Spinal cord (tissue), 10 donors: ENCODE measurements around the gene URM1. TPM values are rescaled to one million over a fixed set of nuclear protein-coding genes. Genes with fewer than 3 reads are reported as not detected.
A peak's percentile ranks its signal among the peaks of the same experiment; 100 is the strongest.

Experiments used
- DNase-seq, 6 donors: peaks; one replicate each; pipeline versions ENCODE4 v3.0.0 to v3.0.0-alpha.2; 2013 to 2015; ENCODE audit warnings: low spot score in 6 of 6, low read depth in 4 of 6
- H3K27ac ChIP-seq: one replicate; pipeline ENCODE4 v1.5.1; 2013; ENCODE audit warnings: low read depth, low read length, control low read depth
- H3K27me3 ChIP-seq: one replicate; pipeline ENCODE4 v1.6.1; 2013; ENCODE audit warnings: low read length; ENCODE audit not compliant: control insufficient read depth, insufficient read depth
- H3K36me3 ChIP-seq: one replicate; pipeline ENCODE4 v1.6.1; 2013; ENCODE audit warnings: low read length; ENCODE audit not compliant: control insufficient read depth, insufficient read depth
- H3K4me1 ChIP-seq: one replicate; pipeline ENCODE4 v1.6.1; 2013; ENCODE audit warnings: low read length; ENCODE audit not compliant: control insufficient read depth, insufficient read depth
- H3K4me3 ChIP-seq: one replicate; pipeline ENCODE4 v1.5.1; 2013; ENCODE audit warnings: low read depth, low read length, control low read depth
- H3K9me3 ChIP-seq: one replicate; pipeline ENCODE4 v1.6.1; 2013; ENCODE audit warnings: low read length; ENCODE audit not compliant: control insufficient read depth, insufficient read depth
- WGBS: methylation state at CpG from one replicate; pipeline ENCODE4 v1.1.5; 2013; ENCODE audit warnings: missing lambda C conversion rate; ENCODE audit not compliant: insufficient coverage; 5-methylcytosine and 5-hydroxymethylcytosine counted together
- polyA plus RNA-seq, 2 donors: library from polyadenylated mRNA; unstranded; fragments of 120-200 nt; gene quantifications; one replicate each; pipeline ENCODE4 v1.2.1, GENCODE V29; 2013; ENCODE audit not compliant: insufficient read length in 2 of 2
- total RNA-seq, 2 donors: library from RNA; depleted of rRNA in 1 of 2; stranded (reverse); fragments of 120-200 nt in 1 of 2; fragments of >200 nt in 1 of 2; gene quantifications; one replicate each; pipeline versions ENCODE4 v1.2.3 to v1.2.4, GENCODE V29; 2013 to 2014
- donor health status: healthy.

URM1 gene
- total and polyA plus RNA-seq, 4 donors = 28.4 to 80.6 (median 63.3) TPM

- DNase-seq = peak in 3 of 6 donors; percentile 81 to 96 (median 96)
- Histone ChIP-seq H3K27me3 (no peaks in the 10 kb centered on the region), H3K4me3 (peak overlapping the region; percentile 51), H3K4me1 (peaks cover 34% of the 10 kb centered on the region), H3K27ac (peak overlapping the region; percentile 79), H3K9me3 (no peaks in the 10 kb centered on the region), H3K36me3 (peaks cover 42% of the 10 kb centered on the region)
- under 1% methylated on average over 16 of the region's 20 CpGs for WGBS
Observed at GRCh38 chr9:128361986-128362646, 9.1 kb upstream of the URM1 start.

GRCh38 chr9:128362774-128363173 lies 8.4 kb upstream of the URM1 start:
- H3K27ac ChIP-seq = no peak overlapping the region
- no peak overlapping the region for H3K4me3 ChIP-seq
- H3K36me3 ChIP-seq = peaks cover 36% of the 10 kb centered on the region
- peaks cover 34% of the 10 kb centered on the region for H3K4me1 ChIP-seq
- H3K9me3 ChIP-seq = no peaks in the 10 kb centered on the region
- no peak for DNase-seq
- 100% methylated on average over 1 of the region's 3 CpGs for WGBS
- no peaks in the 10 kb centered on the region for H3K27me3 ChIP-seq

- Histone ChIP-seq H3K27ac (peak overlapping the region; percentile 68), H3K4me3 (no peak overlapping the region), H3K27me3 (no peaks in the 10 kb centered on the region), H3K9me3 (no peaks in the 10 kb centered on the region), H3K4me1 (peaks cover 40% of the 10 kb centered on the region), H3K36me3 (peaks cover 12% of the 10 kb centered on the region)
- 63% methylated on average over 3 of the region's 4 CpGs for WGBS
- DNase-seq = no peak
Observed at GRCh38 chr9:128365525-128365924, 5.6 kb upstream of the URM1 start.

GRCh38 chr9:128369024-128369706 lies 2.0 kb upstream of the URM1 start:
- WGBS = 99% methylated on average over 7 of the region's 9 CpGs
- DNase-seq = no peak
- Histone ChIP-seq H3K27ac (no peak overlapping the region), H3K4me3 (no peak overlapping the region), H3K36me3 (peaks cover 3% of the 10 kb centered on the region), H3K9me3 (no peaks in the 10 kb centered on the region), H3K27me3 (no peaks in the 10 kb centered on the region), H3K4me1 (peaks cover 39% of the 10 kb centered on the region)

- Histone ChIP-seq H3K4me1 (peaks cover 36% of the 10 kb centered on the region), H3K4me3 (peak overlapping the region; percentile 98), H3K9me3 (no peaks in the 10 kb centered on the region), H3K36me3 (peaks cover 8% of the 10 kb centered on the region), H3K27me3 (no peaks in the 10 kb centered on the region), H3K27ac (peak overlapping the region; percentile 96)
- DNase-seq = no peak
Observed at GRCh38 chr9:128370367-128370751, 815 bp upstream of the URM1 start.

GRCh38 chr9:128371630-128372117 lies 500 bp downstream of the URM1 start:
- Histone ChIP-seq H3K36me3 (peaks cover 19% of the 10 kb centered on the region), H3K4me1 (peaks cover 35% of the 10 kb centered on the region), H3K27me3 (no peaks in the 10 kb centered on the region), H3K4me3 (peak overlapping the region; percentile 98), H3K9me3 (no peaks in the 10 kb centered on the region), H3K27ac (peak overlapping the region; percentile 96)
- 0% methylated on average over 8 of the region's 10 CpGs for WGBS
- DNase-seq = no peak

GRCh38 chr9:128372188-128372641 lies 1.0 kb downstream of the URM1 start:
- H3K27me3 ChIP-seq = no peaks in the 10 kb centered on the region
- H3K27ac ChIP-seq = peak overlapping the region; percentile 96
- peak in 1 of 6 donors; percentile 53 for DNase-seq
- WGBS = 57% methylated on average over 4 of the region's 4 CpGs
- no peaks in the 10 kb centered on the region for H3K9me3 ChIP-seq
- peaks cover 35% of the 10 kb centered on the region for H3K4me1 ChIP-seq
- H3K36me3 ChIP-seq = peaks cover 21% of the 10 kb centered on the region
- peak overlapping the region; percentile 98 for H3K4me3 ChIP-seq

GRCh38 chr9:128372784-128373183 lies 1.6 kb downstream of the URM1 start:
- Histone ChIP-seq H3K9me3 (no peaks in the 10 kb centered on the region), H3K27ac (no peak overlapping the region), H3K36me3 (peaks cover 22% of the 10 kb centered on the region), H3K4me1 (peaks cover 35% of the 10 kb centered on the region), H3K27me3 (no peaks in the 10 kb centered on the region), H3K4me3 (no peak overlapping the region)
- no peak for DNase-seq
- no CpG with 5 or more reads among the region's 1 CpG for WGBS

GRCh38 chr9:128374221-128374675 lies 3.1 kb downstream of the URM1 start:
- Histone ChIP-seq H3K4me1 (peaks cover 35% of the 10 kb centered on the region), H3K27ac (peak overlapping the region; percentile 57), H3K9me3 (no peaks in the 10 kb centered on the region), H3K4me3 (no peak overlapping the region), H3K27me3 (no peaks in the 10 kb centered on the region), H3K36me3 (peaks cover 36% of the 10 kb centered on the region)
- peak in 2 of 6 donors; percentile 47 to 67 for DNase-seq
- 73% methylated on average over 7 of the region's 9 CpGs for WGBS
